HG03520 (cell line): ENCODE measurements around the gene SLC5A12.

Experiments
- ATAC-seq: cut with Tn5 transposase; IDR thresholded peaks from one replicate; pipeline ENCODE4 v1.9.1; 2021; ENCODE audit warnings: mild to moderate bottlenecking, moderate library complexity; ENCODE audit not compliant: unreplicated experiment

SLC5A12 gene

GRCh38 chr11:26726960-26727359, 5.1 kb upstream of the SLC5A12 start:
- no peak for ATAC-seq

GRCh38 chr11:26719998-26720397, 1.9 kb downstream of the SLC5A12 start:
- no peak for ATAC-seq

DNA sequence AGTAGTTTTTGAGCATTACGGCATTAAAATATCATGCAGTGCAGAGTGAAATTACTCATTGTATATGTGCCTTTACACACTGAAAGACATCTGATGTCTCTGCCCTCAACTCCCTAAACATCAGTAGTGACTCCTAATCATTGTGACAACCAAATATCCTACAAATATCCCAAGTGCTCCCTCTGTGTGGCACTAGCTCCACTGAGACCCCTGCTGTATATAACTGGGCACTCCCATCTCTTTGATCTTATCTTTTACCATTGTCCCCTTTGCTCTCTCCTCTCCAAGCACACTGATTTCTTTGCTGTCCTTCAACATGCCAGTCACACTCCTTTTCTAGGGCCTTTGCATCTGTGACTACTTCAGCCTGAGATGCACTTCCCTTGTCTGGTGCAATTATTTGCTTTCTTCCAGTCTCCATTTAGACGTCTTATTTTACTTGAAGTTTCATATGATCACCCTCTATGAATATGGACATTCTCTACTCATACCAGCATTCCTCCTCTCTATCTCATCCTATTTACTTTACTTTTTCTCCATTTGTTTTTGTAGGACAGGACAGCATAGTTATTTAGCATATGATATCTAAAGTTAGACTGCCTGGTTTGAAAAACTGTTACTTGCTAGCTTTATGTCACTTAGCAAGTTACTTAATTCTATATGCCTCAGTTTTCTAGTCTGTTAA, 2.4 kb downstream of the SLC5A12 start:
- ATAC-seq = no peak

- no peak for ATAC-seq
Observed at GRCh38 chr11:26717771-26718170, 4.1 kb downstream of the SLC5A12 start.

DNA sequence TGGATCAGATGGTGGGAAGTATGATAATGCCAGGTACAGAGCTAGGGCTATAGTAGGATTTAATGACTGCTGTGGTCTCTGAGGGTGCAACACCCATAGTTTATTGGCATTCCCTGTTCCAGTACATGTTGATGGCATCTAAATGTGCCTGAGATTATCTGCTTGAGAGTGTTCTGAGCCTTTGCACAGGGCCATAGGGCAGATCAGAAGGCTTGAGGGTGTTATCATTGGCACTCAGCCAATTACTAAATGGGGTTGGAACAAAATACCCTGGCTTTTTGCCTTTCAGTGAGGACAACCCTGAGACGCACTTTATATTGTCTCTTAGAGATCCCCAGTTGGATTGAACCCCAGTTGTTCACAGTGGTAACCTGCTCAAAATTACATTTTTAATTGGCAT, 6.7 kb downstream of the SLC5A12 start:
- ATAC-seq = no peak

DNA sequence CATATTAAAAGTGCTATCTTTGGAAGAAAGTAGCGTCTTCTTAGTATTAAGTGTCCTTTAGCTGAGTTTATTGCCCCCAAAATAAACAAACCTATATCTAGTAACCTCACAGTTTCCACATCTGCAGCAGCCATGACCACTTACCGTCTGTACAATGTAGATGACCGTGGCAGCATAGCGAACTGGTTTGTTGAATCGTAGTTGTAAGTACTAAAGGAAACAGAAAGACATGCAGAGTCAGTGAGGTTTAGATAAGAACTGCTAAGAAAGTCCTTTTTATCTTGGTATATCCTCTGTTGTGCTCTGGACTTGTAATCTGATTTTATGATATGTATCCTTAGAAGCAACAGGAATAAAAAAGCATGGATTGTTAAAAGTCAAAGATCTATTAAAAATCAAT, 9.4 kb downstream of the SLC5A12 start:
- ATAC-seq = no peak

GRCh38 chr11:26710489-26710888, 11.4 kb downstream of the SLC5A12 start:
- ATAC-seq = no peak

DNA sequence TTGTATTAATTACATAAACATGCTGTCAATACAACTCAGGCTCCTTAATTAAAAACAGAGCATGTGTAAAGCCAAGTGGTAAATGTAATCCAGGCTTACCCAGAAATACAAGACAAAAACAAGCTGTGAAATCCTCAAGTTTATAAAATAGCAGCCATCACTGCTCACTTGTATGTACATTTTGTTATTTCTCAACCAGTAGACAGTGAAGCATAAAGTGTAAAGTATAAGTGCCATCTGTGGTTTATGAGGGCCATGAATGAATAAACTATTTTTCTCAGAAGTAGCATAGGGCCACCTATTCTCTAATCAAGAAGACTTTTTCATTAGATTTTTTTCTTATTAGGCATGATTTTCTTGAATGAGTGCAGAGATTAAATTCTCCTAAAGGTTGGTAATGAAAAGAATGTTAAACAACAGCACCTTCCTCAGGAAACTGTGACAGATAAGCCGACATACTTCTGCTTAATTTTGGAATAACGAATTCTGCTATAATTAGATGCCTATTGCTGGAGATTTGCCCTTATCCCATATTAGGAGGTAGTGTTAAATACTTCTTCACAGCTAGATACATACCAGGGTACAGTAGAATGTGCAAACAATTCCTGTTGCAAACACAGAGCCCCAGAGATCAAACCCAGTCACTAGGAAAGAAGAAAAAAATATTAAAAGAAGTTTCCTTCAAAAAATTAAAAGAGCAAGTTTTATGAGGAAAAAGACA, 13.0 kb downstream of the SLC5A12 start:
- no peak for ATAC-seq

DNA sequence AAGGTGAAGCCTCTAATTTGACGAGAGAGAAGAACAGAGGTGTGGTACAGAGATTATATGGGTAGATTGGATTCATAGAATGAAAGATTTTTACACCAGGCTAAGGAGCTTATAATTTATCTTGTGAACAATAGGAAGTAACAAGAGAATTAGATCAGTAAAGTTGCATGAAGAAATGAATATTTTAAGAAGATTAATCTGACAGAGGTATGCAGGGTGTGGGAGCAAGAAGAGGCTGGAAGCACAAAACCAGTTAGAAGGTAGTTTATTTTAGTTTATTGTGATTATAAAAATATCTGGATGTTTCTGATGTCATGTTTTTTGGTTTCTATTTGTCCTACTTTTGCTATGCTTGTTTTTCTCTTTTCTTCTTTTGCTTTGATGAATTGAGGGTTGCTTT, 15.7 kb downstream of the SLC5A12 start:
- no peak for ATAC-seq

DNA sequence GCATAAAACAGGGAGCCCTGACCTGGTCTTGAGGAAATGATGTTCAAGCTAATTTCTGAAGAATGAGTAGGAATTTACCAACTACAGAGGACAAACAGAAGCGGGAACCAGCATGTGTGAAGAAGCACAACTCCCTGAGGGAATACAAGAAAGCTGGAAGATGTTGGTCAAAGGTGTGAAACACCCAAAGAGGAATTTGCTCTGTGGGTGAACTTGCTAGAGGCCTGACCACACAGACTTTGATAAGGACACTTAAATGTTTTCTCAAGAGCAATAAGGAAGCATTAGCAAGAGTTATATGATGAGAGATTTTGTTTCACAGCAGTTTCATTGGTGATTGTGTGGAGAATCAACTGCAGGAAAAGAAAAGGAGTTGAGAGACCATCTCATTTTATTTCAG, 17.6 kb downstream of the SLC5A12 start:
- ATAC-seq = no peak

- ATAC-seq = no peak
Observed at GRCh38 chr11:26703411-26704191, 18.3 kb downstream of the SLC5A12 start.

- ATAC-seq = no peak
Observed at GRCh38 chr11:26702406-26702805, 19.5 kb downstream of the SLC5A12 start.

- ATAC-seq = no peak
Observed at GRCh38 chr11:26700574-26701235, 21.2 kb downstream of the SLC5A12 start.

- no peak for ATAC-seq
Observed at GRCh38 chr11:26698224-26698623, 23.6 kb downstream of the SLC5A12 start.

DNA sequence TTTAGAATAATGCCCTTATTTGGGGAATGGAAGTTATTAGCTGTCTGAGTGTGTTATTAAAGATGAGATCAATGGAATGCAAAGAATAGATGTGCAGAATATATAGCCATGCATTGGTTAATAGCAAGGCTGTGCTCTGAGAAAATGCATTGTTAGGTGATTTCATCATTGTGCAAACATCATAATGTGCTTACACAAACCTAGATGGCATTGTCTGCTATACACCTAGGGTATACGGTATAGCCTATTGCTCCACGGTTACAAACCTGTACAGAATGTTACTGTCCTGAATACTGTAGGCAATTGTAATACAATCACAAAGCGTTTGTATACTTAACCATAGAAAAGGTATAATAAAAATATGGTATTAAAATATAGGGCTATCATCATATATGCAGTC, 25.5 kb downstream of the SLC5A12 start:
- ATAC-seq = no peak

GRCh38 chr11:26688701-26689100, 33.2 kb downstream of the SLC5A12 start:
- ATAC-seq = no peak

DNA sequence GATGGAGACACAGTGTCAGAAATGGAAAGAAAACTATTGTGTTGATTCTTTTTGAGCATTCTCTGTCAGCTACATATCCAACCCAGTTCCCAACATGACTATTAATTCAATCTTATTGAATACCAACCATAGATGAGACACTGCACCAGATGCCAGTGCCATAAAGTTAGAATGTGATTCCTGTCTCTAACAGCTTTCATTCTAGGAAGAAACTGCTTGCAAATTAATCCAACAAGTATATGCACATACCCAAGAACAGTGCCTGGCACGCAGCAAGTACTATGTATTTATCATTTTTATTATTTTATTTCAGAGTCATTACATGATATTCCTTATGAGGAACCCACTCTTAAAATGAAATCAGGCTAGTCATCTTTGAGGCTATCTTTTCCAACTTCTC, 34.5 kb downstream of the SLC5A12 start:
- no peak for ATAC-seq

DNA sequence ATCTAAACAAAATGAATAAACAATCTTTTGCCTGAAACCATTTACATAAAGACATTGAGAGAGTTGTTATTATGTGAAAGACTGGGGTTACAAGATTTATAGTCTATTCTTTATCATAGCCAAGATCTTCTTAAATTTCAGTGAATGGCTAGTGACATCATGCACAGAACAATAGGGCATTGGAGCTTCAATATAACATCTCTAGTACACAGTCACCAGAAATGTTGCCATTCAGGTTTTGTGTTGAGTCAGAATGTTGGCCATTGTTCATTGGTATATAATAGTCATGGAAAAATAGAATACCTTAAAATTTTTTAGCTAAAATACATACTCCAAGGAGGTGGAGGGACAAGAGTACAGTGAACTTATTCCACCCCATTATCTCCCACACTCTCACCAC, 44.3 kb downstream of the SLC5A12 start:
- no peak for ATAC-seq

- no peak for ATAC-seq
Observed at GRCh38 chr11:26676641-26677040, 45.2 kb downstream of the SLC5A12 start.

DNA sequence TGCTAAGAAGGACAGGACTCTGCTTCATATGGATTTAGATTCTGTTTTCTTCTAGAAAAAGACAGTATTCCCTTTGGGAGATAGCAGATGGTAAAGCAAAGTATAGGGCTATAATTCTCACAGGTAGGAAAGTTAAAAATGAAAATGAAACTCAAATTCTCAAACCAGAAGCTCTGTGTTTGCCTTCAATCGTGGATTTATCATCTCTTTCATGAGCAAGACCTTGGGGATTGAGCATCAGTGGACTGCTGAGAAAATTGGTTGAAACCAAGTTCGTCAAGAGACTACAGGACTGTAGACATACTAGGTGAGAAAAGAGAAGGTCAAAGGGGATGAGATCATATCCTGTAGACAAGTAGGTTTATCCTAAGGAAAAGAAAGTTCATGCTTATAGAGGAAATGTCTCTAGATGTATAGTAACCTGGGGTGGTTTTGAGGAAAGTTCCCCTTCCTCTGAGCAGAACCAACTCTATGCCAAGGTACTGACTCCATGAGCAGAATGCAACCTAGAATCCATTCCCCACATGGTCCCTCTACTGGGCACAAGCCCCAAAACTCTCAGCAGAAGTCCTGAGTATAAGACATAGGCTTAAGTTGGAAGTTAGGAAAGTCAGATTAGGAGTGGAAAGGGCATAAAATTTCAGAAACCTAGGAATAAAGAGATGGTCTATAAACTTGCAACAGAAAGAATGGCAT, 46.5 kb downstream of the SLC5A12 start:
- ATAC-seq = no peak

DNA sequence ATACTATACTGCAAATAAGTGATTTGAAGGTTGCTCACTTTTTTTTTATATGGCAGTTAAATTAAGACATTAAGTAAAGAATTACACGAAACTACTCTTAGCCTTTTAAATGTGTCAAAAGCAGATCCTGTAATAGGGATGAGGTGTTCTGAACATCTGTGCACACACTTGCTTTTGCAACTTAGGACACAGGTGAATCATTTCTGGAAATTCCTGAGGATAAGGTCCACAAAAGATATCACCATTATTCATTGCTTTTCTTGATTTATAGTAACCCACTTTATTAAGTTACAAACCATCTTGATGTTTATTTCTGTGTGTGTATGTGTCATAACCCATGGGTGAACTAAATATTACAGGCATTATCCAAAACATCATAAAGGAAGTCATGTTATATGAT, 55.9 kb downstream of the SLC5A12 start:
- no peak for ATAC-seq
